IPS-18a (cell line): ENCODE data around the gene C4orf54.

Source experiments
- H3K27ac ChIP-seq: one replicate; pipeline ENCODE4 v1.5.1; 2013; ENCODE audit warnings: low read length
- H3K27me3 ChIP-seq: one replicate; pipeline ENCODE4 v1.6.1; 2013; ENCODE audit warnings: mild to moderate bottlenecking, low read length; ENCODE audit not compliant: control insufficient read depth, insufficient read depth
- H3K36me3 ChIP-seq: one replicate; pipeline ENCODE4 v1.6.1; 2013; ENCODE audit warnings: low read depth, low read length; ENCODE audit not compliant: control insufficient read depth
- H3K4me1 ChIP-seq: one replicate; pipeline ENCODE4 v1.6.1; 2013; ENCODE audit warnings: low read depth, low read length; ENCODE audit not compliant: control insufficient read depth
- H3K4me3 ChIP-seq: one replicate; pipeline ENCODE4 v1.5.1; 2013; ENCODE audit warnings: low read length
- H3K9ac ChIP-seq: one replicate; pipeline ENCODE4 v1.6.1; 2013; ENCODE audit warnings: mild to moderate bottlenecking, low read length, moderate library complexity
- H3K9me3 ChIP-seq: one replicate; pipeline ENCODE4 v1.6.1; 2013; ENCODE audit warnings: low read depth, low read length; ENCODE audit not compliant: control insufficient read depth

C4orf54 gene

DNA sequence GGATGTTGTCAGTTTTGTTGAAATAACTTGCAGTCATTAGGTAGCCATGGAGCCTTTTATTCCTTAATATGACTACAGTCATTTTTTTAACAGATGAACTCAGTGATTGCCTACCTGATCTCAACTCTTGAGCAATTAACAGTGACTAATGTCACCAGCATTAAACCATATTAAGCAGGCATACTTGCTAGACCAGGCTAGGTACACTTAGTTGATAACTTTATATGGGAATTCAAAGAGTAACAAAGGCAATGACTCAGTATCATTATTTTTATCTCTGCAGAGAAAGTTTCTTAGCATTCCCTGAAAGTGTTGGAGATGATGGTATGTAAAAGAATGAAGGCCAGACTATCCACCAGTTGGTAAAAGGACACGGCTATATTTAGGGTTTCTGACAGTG is at the start of gene C4orf54:
TSS of gene C4orf54 (minus strand) at position 31 of the 400 bp plus-strand sequence. CDS start 3,180 bp downstream, outside the sequence.
- Histone ChIP-seq H3K36me3 (no peaks in the 10 kb centered on the region), H3K9me3 (no peaks in the 10 kb centered on the region), H3K27me3 (no peaks in the 10 kb centered on the region), H3K4me3 (no peak within 1 kb of the TSS), H3K4me1 (no peaks in the 10 kb centered on the region), H3K9ac (no peak within 1 kb of the TSS), H3K27ac (no peak within 1 kb of the TSS)

DNA sequence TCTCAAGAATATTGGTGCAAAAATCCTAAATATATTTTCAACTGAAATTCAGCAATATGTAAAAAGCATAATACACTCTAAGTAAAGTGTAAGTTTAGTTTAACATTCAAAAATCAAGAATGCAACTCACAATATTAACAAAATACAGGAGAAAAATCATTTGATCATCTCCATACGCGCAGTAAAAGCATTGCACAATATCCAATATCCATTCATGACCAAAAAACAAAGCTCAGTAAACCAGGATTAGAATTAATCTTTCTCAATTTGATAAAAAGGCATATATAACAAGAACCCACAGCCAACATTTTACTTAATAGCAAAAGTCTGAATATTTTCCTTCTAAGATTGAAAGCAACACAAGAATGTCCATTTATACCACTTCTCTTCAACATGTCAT is 48.3 kb upstream of the C4orf54 start:
- no peaks in the 10 kb centered on the region for H3K36me3 ChIP-seq
- no peak overlapping the region for H3K9ac ChIP-seq
- no peaks in the 10 kb centered on the region for H3K9me3 ChIP-seq
- H3K4me1 ChIP-seq = no peaks in the 10 kb centered on the region
- no peaks in the 10 kb centered on the region for H3K27me3 ChIP-seq
- no peak overlapping the region for H3K27ac ChIP-seq
- no peak overlapping the region for H3K4me3 ChIP-seq

DNA sequence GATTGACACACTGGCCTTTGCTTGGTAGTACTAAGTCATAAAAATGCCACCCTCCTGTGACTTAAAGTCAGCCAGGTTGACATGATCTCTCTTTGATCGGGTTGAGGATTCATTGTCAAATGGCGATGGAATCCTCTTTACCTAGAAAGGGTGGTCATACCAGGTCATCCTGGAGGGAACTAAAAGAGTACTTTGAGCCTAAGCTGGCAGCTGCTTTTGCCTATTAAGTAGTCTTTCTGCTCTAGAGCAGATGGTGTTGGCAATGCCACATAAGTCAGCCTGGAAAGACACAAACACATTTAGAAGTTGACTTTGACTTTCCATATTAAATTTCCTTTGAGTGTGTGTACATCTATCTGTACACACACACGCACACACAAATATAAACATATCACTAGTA is 39.2 kb upstream of the C4orf54 start:
- Histone ChIP-seq H3K4me1 (no peaks in the 10 kb centered on the region), H3K36me3 (no peaks in the 10 kb centered on the region), H3K4me3 (no peak overlapping the region), H3K27me3 (no peaks in the 10 kb centered on the region), H3K9ac (no peak overlapping the region), H3K27ac (no peak overlapping the region), H3K9me3 (peaks cover 2% of the 10 kb centered on the region)

DNA sequence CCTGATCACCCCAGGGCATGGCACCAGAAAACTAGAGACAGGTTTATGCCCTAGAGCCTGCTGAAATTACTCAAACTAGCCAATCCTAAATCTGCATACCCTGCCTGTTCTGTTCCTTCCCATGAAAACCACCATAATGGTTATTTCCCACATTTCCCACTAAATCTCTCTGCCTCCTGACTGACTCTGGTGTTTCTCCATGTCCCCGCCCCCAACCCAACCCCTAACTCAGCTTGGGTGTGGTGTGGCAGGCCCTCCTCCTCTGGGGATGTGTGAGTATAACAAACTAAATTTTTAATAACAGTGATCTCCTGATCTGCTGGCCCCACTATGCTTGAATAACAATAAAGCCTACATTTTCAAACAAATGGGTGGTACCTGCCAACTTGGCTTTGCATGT is 35.5 kb upstream of the C4orf54 start:
- Histone ChIP-seq H3K27ac (no peak overlapping the region), H3K36me3 (no peaks in the 10 kb centered on the region), H3K4me3 (no peak overlapping the region), H3K9ac (no peak overlapping the region), H3K9me3 (peaks cover 2% of the 10 kb centered on the region), H3K27me3 (no peaks in the 10 kb centered on the region), H3K4me1 (no peaks in the 10 kb centered on the region)

DNA sequence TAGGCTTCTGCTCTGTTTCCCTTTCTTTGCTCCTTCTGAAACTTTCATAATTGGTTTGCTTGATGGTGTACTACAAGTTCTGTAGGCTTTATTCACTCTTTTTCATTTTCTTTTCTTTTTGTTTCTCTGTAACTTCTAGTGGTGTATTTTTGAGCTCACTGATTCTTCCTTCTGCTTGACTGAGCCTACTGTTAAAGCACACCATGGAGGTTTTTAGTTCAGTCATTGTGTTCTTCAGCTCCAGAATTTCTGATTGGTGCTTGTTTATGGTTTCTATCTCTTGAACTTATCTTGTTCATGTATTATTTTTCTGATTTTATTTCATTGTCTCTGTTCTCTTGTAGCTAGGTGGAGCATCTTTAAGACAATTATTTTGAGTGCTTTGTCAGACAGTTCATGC is 33.4 kb upstream of the C4orf54 start:
- Histone ChIP-seq H3K36me3 (no peaks in the 10 kb centered on the region), H3K27me3 (no peaks in the 10 kb centered on the region), H3K9me3 (peaks cover 2% of the 10 kb centered on the region), H3K4me1 (no peaks in the 10 kb centered on the region), H3K9ac (no peak overlapping the region), H3K4me3 (no peak overlapping the region), H3K27ac (no peak overlapping the region)

DNA sequence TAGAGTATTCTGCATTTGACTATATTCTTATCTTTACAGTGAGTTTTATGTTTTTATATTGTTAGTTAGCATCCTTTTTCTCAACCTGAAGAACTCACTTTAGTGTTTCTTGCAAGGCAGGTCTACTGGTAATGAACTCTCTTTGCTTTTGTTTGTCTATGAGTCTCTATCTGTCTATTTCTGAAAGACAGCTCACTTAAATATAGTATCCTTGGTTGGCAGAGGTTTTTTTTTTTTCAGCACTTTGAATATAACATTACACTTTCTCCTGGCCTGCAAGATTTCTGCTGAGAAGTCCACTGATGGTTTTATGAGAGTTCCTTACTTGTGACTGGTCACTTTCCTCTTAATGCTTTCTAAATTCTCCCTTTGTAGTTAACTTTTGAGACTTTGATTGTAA is 32.8 kb upstream of the C4orf54 start:
- H3K9ac ChIP-seq = no peak overlapping the region
- H3K9me3 ChIP-seq = peaks cover 2% of the 10 kb centered on the region
- no peak overlapping the region for H3K27ac ChIP-seq

DNA sequence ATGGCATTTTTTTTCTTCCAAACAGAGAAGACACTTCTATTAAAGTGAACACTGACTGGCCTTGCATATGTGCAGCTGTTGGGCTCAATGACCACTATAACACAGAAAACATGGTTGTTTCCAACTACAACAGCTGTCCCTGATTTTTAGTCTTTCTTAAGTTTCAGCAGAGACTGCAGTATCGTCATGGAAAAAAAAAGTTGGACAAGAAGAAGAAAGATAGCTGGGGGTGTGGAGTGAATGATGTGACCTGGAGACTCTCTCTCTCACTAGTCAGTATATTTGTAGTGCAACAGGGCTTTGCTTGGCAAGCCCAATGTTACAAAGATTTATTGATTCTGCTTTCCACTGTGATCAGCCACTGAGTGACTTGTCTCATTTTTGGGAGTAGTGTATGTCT is 29.5 kb upstream of the C4orf54 start:
- Histone ChIP-seq H3K9me3 (no peaks in the 10 kb centered on the region), H3K27ac (no peak overlapping the region), H3K9ac (no peak overlapping the region), H3K4me3 (no peak overlapping the region), H3K27me3 (no peaks in the 10 kb centered on the region), H3K4me1 (no peaks in the 10 kb centered on the region), H3K36me3 (no peaks in the 10 kb centered on the region)

More for the DNA sequence above, 32.8 kb upstream of the C4orf54 start:
- H3K36me3 ChIP-seq = no peaks in the 10 kb centered on the region
- H3K4me3 ChIP-seq = no peak overlapping the region
- H3K27me3 ChIP-seq = no peaks in the 10 kb centered on the region
- H3K4me1 ChIP-seq = no peaks in the 10 kb centered on the region

DNA sequence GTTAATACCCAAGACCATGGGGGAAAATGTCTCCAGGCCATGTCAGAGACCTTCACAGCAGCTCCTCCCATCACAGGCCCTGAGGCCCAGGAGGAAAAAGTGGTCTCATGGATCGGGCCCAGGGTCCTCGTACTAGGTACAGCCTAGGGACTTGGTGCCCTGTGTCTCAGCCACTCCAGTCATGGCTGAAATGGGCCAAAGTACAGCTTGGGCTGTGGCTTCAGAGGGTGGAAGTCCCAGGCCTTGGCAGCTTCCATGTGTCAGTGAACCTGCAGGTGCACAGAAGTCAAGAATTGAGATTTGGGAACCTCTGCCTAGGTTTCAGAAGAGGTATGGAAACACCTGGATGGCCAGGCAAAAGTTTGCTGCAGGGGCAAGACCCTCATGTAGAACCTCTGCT is 27.6 kb upstream of the C4orf54 start:
- H3K27me3 ChIP-seq = no peaks in the 10 kb centered on the region
- H3K4me3 ChIP-seq = no peak overlapping the region
- H3K36me3 ChIP-seq = no peaks in the 10 kb centered on the region
- H3K9me3 ChIP-seq = no peaks in the 10 kb centered on the region
- no peaks in the 10 kb centered on the region for H3K4me1 ChIP-seq
- H3K9ac ChIP-seq = no peak overlapping the region
- H3K27ac ChIP-seq = no peak overlapping the region

DNA sequence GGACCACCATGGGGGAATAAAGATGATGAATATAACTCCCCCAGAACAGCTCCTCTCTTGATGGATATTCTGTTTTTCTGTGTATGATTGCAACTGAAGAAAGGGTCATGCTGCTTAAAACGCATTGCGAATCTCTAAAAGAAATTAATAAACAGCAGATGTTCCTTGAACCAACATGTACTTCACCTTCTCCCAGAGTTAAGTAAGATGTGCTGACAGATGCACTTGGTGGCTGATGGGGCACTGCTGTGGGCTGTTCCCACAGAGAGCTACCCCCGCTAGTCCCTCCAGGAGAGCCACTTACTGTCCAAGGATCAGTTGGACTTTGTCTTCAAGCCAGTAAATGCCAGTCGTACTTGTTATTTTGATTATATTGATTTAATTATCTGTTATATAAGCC is 26.3 kb upstream of the C4orf54 start:
- no peak overlapping the region for H3K27ac ChIP-seq
- H3K4me1 ChIP-seq = peaks cover 4% of the 10 kb centered on the region
- H3K9me3 ChIP-seq = no peaks in the 10 kb centered on the region
- H3K27me3 ChIP-seq = no peaks in the 10 kb centered on the region
- H3K4me3 ChIP-seq = no peak overlapping the region
- H3K36me3 ChIP-seq = no peaks in the 10 kb centered on the region
- H3K9ac ChIP-seq = no peak overlapping the region

DNA sequence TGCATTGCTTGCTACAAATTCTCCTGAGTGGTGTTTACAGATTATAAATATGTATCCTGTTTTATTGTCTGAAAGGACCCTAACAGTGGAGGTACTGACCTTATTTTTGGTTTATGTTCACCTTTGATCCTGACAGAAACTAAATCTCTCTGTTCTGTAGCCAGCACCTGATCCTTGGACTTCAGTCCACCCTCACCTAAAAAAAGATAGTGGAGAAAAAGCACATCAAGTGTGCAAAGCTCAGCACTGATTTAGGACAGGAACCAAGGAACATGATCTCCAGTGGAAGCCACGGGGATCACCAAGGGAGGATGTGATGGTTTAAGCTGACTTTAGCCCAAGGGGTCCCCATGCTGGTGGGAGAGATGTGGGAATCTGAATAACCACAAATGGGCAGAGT is 22.3 kb upstream of the C4orf54 start:
- H3K4me3 ChIP-seq = no peak overlapping the region
- H3K9me3 ChIP-seq = no peaks in the 10 kb centered on the region
- no peak overlapping the region for H3K27ac ChIP-seq
- H3K9ac ChIP-seq = no peak overlapping the region
- peaks cover 4% of the 10 kb centered on the region for H3K4me1 ChIP-seq
- H3K27me3 ChIP-seq = no peaks in the 10 kb centered on the region
- H3K36me3 ChIP-seq = no peaks in the 10 kb centered on the region

DNA sequence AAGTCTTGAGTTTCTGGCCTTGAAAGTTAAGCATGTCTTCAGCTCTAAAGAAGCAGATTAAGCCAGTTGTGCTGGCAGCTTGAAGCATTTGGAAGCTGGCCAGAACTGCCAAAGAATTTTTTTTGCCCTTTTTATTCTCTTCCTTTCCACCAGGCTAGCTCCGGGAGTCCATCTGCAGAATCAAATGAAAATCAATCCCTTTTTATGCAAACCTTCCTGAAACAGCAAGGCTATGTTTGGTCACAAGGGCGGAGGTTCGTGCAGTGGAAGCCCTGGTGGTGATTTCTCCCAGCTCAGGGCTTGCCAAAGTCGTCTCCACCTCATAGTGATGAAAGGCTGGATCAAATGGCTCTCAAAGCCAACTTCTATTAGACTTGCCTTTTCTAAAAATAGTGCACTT is 21.6 kb upstream of the C4orf54 start:
- peaks cover 4% of the 10 kb centered on the region for H3K4me1 ChIP-seq
- no peak overlapping the region for H3K9ac ChIP-seq
- no peak overlapping the region for H3K27ac ChIP-seq
- H3K4me3 ChIP-seq = no peak overlapping the region
- H3K36me3 ChIP-seq = no peaks in the 10 kb centered on the region
- no peaks in the 10 kb centered on the region for H3K27me3 ChIP-seq
- H3K9me3 ChIP-seq = no peaks in the 10 kb centered on the region

DNA sequence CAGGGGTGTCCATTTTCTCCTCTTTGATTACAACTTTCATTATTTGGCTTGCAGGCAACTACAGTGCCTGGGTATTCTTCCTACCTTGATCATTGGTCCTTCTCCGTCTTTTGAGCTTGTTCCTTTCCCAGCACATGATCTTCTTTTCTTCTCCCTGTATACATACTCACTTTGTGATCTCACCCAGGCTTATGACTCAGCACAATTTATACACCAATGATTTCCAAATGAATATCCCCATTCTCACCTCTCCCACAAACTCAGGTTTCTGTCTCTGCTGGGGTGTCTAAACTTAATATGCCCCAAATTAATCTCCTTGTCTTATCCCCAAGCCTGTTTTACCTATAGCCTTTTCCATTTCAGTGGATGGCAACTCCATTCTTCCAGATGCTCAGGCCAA is 19.5 kb upstream of the C4orf54 start:
- Histone ChIP-seq H3K27ac (no peak overlapping the region), H3K27me3 (no peaks in the 10 kb centered on the region), H3K4me1 (peaks cover 4% of the 10 kb centered on the region), H3K4me3 (no peak overlapping the region), H3K9me3 (peaks cover 9% of the 10 kb centered on the region), H3K9ac (no peak overlapping the region), H3K36me3 (no peaks in the 10 kb centered on the region)
